ENCODE measurements around the gene GDF10. TPM values are rescaled to one million over a fixed set of nuclear protein-coding genes. Genes with fewer than 3 reads are reported as not detected.

GDF10 gene
- total RNA-seq, 1 donor = under 0.01 TPM

DNA sequence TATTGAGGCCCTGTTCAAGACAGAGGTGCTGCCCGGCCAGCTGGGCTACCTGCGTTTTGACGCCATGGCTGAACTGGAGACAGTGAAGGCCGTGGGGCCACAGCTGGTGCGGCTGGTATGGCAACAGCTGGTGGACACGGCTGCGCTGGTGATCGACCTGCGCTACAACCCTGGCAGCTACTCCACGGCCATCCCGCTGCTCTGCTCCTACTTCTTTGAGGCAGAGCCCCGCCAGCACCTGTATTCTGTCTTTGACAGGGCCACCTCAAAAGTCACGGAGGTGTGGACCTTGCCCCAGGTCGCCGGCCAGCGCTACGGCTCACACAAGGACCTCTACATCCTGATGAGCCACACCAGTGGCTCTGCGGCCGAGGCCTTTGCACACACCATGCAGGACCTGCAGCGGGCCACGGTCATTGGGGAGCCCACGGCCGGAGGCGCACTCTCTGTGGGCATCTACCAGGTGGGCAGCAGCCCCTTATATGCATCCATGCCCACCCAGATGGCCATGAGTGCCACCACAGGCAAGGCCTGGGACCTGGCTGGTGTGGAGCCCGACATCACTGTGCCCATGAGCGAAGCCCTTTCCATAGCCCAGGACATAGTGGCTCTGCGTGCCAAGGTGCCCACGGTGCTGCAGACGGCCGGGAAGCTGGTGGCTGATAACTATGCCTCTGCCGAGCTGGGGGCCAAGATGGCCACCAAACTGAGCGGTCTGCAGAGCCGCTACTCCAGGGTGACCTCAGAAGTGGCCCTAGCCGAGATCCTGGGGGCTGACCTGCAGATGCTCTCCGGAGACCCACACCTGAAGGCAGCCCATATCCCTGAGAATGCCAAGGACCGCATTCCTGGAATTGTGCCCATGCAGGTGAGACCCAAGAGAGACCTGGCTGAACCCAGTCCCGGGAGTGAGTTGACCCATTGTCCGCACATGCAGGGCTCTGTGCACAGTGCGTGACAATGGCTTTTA, 51.0 kb downstream of the GDF10 start:
- H3K27me3 ChIP-seq (ENCODE audit: insufficient read depth, low read length) = peaks cover 6% of the 10 kb centered on the region
- no peaks in the 10 kb centered on the region for H3K4me1 ChIP-seq (ENCODE audit: insufficient read depth, low read length)
- TF ChIP-seq, protein P1, sequence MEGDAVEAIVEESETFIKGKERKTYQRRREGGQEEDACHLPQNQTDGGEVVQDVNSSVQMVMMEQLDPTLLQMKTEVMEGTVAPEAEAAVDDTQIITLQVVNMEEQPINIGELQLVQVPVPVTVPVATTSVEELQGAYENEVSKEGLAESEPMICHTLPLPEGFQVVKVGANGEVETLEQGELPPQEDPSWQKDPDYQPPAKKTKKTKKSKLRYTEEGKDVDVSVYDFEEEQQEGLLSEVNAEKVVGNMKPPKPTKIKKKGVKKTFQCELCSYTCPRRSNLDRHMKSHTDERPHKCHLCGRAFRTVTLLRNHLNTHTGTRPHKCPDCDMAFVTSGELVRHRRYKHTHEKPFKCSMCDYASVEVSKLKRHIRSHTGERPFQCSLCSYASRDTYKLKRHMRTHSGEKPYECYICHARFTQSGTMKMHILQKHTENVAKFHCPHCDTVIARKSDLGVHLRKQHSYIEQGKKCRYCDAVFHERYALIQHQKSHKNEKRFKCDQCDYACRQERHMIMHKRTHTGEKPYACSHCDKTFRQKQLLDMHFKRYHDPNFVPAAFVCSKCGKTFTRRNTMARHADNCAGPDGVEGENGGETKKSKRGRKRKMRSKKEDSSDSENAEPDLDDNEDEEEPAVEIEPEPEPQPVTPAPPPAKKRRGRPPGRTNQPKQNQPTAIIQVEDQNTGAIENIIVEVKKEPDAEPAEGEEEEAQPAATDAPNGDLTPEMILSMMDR (IDR thresholded peaks at IDR 0.05; ENCODE audit: extremely low read depth, low read depth, low read length) = no peak
- H3K4me2 ChIP-seq (ENCODE audit: insufficient read depth, low read length) = no peak overlapping the region
- H3K36me3 ChIP-seq (ENCODE audit: insufficient read depth, low read length) = no peaks in the 10 kb centered on the region
- H3K4me3 ChIP-seq (ENCODE audit: insufficient read depth, low read length) = no peak overlapping the region
- no peaks in the 10 kb centered on the region for H3K79me2 ChIP-seq (ENCODE audit: insufficient read depth, low read length)
- no peaks in the 10 kb centered on the region for H4K20me1 ChIP-seq (ENCODE audit: insufficient read depth, low read length)
- DNase-seq (ENCODE audit: insufficient read length, low spot score, missing footprints) = peak; percentile 44
- no peak overlapping the region for H3K27ac ChIP-seq (ENCODE audit: low read depth, low read length)
- H2AFZ ChIP-seq (ENCODE audit: low read length) = no peak overlapping the region
- no peaks in the 10 kb centered on the region for H3K9me3 ChIP-seq (ENCODE audit: low read depth, low read length)

DNA sequence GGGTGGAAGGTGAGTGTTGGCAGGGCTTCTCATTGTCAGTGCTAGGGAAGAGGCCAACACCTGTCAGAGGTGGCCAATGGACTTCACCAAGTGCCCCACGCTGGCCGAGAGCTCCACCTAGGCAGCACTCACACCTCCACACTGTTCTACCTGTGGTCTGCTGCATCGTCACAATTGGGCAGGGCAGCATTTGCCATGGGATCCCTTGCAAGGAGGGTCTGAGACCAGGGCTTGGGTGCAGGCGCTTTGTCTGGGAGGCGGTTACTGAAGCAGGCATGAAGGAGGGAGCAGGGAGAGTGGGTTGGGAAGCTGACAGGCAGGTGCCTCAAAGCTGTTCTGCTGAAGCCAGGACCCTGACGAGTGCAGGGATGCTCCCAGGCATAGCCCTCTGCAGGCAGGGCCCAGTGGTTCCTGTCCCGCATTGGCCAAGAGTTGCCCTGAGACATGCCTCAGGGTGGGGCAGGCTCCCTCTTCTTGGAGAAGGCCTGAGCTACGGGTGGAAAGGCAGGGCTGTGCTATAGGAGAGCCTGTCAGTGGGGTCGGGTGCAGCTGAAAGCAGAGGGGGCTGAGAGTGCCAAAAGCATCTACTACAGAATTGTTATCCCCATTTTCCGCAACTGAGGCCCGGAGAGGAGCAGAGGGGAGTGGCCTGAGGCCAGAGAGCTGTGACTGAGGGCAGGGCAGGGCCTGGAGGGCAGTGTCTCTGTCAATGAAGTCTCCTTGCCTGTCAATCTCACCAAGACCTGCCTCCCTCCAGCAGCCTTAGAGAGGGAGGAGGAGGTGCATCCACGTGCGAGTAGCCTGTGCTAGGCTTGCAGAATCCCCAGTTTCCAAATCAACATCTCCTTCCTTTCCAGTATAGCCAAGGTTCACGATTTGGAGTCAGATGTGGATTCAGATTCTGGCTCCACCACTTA, 52.2 kb downstream of the GDF10 start:
- Histone ChIP-seq H3K79me2 (ENCODE audit: insufficient read depth, low read length) (no peaks in the 10 kb centered on the region), H2AFZ (ENCODE audit: low read length) (no peak overlapping the region), H3K4me3 (ENCODE audit: insufficient read depth, low read length) (no peak overlapping the region), H3K27ac (ENCODE audit: low read depth, low read length) (no peak overlapping the region), H3K9me3 (ENCODE audit: low read depth, low read length) (no peaks in the 10 kb centered on the region), H3K36me3 (ENCODE audit: insufficient read depth, low read length) (no peaks in the 10 kb centered on the region), H4K20me1 (ENCODE audit: insufficient read depth, low read length) (no peaks in the 10 kb centered on the region), H3K4me2 (ENCODE audit: insufficient read depth, low read length) (no peak overlapping the region), H3K27me3 (ENCODE audit: insufficient read depth, low read length) (peaks cover 6% of the 10 kb centered on the region), H3K4me1 (ENCODE audit: insufficient read depth, low read length) (no peaks in the 10 kb centered on the region)
- DNase-seq (ENCODE audit: insufficient read length, low spot score, missing footprints) = peak; percentile 72
- TF ChIP-seq, protein P1 (IDR thresholded peaks at IDR 0.05; ENCODE audit: extremely low read depth, low read depth, low read length) = no peak

DNA sequence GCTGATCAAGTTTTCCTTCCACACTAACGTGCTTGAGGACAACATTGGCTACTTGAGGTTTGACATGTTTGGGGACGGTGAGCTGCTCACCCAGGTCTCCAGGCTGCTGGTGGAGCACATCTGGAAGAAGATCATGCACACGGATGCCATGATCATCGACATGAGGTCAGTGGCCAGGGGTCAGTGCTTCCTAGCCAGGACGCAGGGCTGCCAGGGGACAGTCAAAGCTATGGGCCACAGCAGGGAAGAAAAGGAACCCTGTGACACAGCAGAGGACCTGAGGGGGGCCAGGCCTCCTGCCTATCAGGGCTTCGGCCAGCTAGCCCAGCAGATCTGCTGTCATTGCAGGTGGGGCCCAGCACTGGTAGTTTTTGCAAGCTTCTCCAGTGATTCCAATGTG, 53.4 kb downstream of the GDF10 start:
- Histone ChIP-seq H3K27ac (ENCODE audit: low read depth, low read length) (no peak overlapping the region), H3K27me3 (ENCODE audit: insufficient read depth, low read length) (peaks cover 1% of the 10 kb centered on the region), H3K4me2 (ENCODE audit: insufficient read depth, low read length) (no peak overlapping the region), H4K20me1 (ENCODE audit: insufficient read depth, low read length) (no peaks in the 10 kb centered on the region), H3K9me3 (ENCODE audit: low read depth, low read length) (no peaks in the 10 kb centered on the region), H3K4me1 (ENCODE audit: insufficient read depth, low read length) (no peaks in the 10 kb centered on the region), H3K36me3 (ENCODE audit: insufficient read depth, low read length) (no peaks in the 10 kb centered on the region), H2AFZ (ENCODE audit: low read length) (no peak overlapping the region), H3K4me3 (ENCODE audit: insufficient read depth, low read length) (no peak overlapping the region), H3K79me2 (ENCODE audit: insufficient read depth, low read length) (no peaks in the 10 kb centered on the region)
- peak; percentile 4 for DNase-seq (ENCODE audit: insufficient read length, low spot score, missing footprints)
- TF ChIP-seq, protein P1 (IDR thresholded peaks at IDR 0.05; ENCODE audit: extremely low read depth, low read depth, low read length) = no peak
